ENCODE measurements around the gene CHFR. TPM values are rescaled to one million over a fixed set of nuclear protein-coding genes. Genes with fewer than 3 reads are reported as not detected.
"Not testable (repeated sequence)": the region's sequence is repeated elsewhere in the genome, so short reads cannot be mapped to it uniquely, and the experiment has no call there.

Gene CHFR
- total RNA-seq, 1 donor from 2014 or later: 7.9 TPM

GRCh38 chr12:132858718-132859266 is 28.6 kb downstream of the CHFR start:
- intact Hi-C loops (cut with DNase I): no loop called here
- Histone ChIP-seq H3K9me3 (no peaks in the 10 kb centered on the region), H3K27me3 (no peaks in the 10 kb centered on the region), H3K36me3 (peaks cover 87 to 88% of the 10 kb centered on the region in 2 donors), H3K27ac (no peak overlapping the region), H3K4me3 (no peak overlapping the region), H3K4me1 (no peaks in the 10 kb centered on the region)
- DNase-seq (ENCODE audit: low spot score in 2 of 2): no peak
- no peak for TF ChIP-seq CTCF (IDR thresholded peaks at IDR 0.05)

GRCh38 chr12:132857019-132857418 is 30.4 kb downstream of the CHFR start:
- peaks cover 92 to 95% of the 10 kb centered on the region in 2 donors for H3K36me3 ChIP-seq
- H3K27me3 ChIP-seq; H3K27ac ChIP-seq; H3K4me1 ChIP-seq; H3K4me3 ChIP-seq; H3K9me3 ChIP-seq; DNase-seq (ENCODE audit: low spot score in 2 of 2); intact Hi-C loops (cut with DNase I): not testable (repeated sequence)

- Histone ChIP-seq H3K36me3 (peaks cover 92 to 95% of the 10 kb centered on the region in 2 donors), H3K9me3 (no peaks in the 10 kb centered on the region), H3K4me1 (no peaks in the 10 kb centered on the region), H3K27ac (no peak overlapping the region), H3K4me3 (no peak overlapping the region), H3K27me3 (no peaks in the 10 kb centered on the region)
- TF ChIP-seq CTCF (IDR thresholded peaks at IDR 0.05): no peak
- no peak for DNase-seq (ENCODE audit: low spot score in 2 of 2)
- intact Hi-C loops (cut with DNase I): no loop called here
Measured at GRCh38 chr12:132856581-132856980, 30.8 kb downstream of the CHFR start.

- H3K36me3 ChIP-seq: peaks cover 92% of the 10 kb centered on the region in 2 donors
- H3K9me3 ChIP-seq; H3K4me3 ChIP-seq; intact Hi-C loops (cut with DNase I); H3K27me3 ChIP-seq; H3K27ac ChIP-seq; DNase-seq (ENCODE audit: low spot score in 2 of 2); H3K4me1 ChIP-seq: not testable (repeated sequence)
Measured at GRCh38 chr12:132855211-132855610, 32.2 kb downstream of the CHFR start.

GRCh38 chr12:132853285-132854092 is 33.9 kb downstream of the CHFR start:
- Histone ChIP-seq H3K36me3 (peaks cover 90% of the 10 kb centered on the region in 2 donors), H3K9me3 (no peaks in the 10 kb centered on the region), H3K27ac (no peak overlapping the region), H3K4me3 (no peak overlapping the region), H3K4me1 (no peaks in the 10 kb centered on the region), H3K27me3 (no peaks in the 10 kb centered on the region)
- intact Hi-C loops (cut with DNase I): no loop called here
- DNase-seq (ENCODE audit: low spot score in 2 of 2): no peak
- TF ChIP-seq CTCF (IDR thresholded peaks at IDR 0.05): no peak

- peaks cover 90% of the 10 kb centered on the region in 2 donors for H3K36me3 ChIP-seq
- intact Hi-C loops (cut with DNase I): no loop called here
- H3K27ac ChIP-seq: no peak overlapping the region
- no peak for TF ChIP-seq CTCF (IDR thresholded peaks at IDR 0.05)
- no peaks in the 10 kb centered on the region for H3K4me1 ChIP-seq
- H3K27me3 ChIP-seq: no peaks in the 10 kb centered on the region
- no peak for DNase-seq (ENCODE audit: low spot score in 2 of 2)
- H3K4me3 ChIP-seq: no peak overlapping the region
- no peaks in the 10 kb centered on the region for H3K9me3 ChIP-seq
Measured at GRCh38 chr12:132852496-132852895, 34.9 kb downstream of the CHFR start.

Measured in ascending aorta (tissue), 2 donors.